ENCODE results near the gene FAM210A. TPM values are rescaled to one million over a fixed set of nuclear protein-coding genes. Genes with fewer than 3 reads are reported as not detected.

The FAM210A gene
- total and polyA plus RNA-seq, 2 experiments from 2014 or later = 17.2 to 17.9 TPM

DNA sequence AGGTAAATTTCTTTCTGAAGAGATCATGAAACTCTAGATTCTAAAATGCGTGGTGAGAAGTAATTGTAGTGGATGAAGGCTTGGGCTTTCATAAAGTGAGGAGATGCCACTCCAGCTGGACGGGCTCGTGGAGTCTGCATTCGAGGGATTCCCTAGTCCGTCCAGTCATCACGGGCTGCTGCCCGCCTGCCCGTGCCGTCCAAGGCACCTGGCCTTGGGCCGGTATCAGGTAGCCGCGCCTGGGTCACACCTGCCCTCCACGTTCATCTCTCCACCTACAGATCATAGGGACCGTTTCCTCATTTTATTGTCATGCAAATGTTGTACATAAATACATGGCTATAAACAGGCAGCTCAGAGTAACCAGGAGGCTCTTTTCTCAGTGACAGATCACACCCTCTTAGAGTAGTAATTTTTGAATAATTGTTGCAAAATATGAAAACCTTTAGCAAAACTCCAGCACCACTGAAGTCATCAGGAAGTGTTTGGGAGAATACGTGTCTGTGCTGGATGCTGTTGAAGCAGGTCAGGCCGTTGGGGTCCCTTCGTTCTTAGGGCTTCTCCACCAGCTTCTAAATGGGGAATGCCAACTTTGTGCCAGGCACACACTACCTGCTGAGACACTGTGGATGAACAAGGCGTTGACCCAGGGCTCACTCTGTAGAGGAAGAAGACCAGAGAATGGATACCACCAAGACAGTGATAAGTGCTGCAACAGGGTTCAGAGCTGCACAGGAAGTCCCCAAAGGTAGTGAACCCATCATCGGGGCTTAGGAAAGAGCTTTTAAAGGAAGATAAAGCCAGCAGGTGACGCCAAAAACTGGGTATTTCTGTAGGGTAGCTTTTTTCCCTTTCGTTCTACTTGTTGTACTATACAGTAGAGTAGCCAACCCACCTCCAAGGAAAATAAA, 112.5 kb downstream of the FAM210A start (continued):
- no peak for TF ChIP-seq REST (IDR thresholded peaks at IDR 0.05; ENCODE audit: unreplicated experiment)
- TF ChIP-seq, protein P1, sequence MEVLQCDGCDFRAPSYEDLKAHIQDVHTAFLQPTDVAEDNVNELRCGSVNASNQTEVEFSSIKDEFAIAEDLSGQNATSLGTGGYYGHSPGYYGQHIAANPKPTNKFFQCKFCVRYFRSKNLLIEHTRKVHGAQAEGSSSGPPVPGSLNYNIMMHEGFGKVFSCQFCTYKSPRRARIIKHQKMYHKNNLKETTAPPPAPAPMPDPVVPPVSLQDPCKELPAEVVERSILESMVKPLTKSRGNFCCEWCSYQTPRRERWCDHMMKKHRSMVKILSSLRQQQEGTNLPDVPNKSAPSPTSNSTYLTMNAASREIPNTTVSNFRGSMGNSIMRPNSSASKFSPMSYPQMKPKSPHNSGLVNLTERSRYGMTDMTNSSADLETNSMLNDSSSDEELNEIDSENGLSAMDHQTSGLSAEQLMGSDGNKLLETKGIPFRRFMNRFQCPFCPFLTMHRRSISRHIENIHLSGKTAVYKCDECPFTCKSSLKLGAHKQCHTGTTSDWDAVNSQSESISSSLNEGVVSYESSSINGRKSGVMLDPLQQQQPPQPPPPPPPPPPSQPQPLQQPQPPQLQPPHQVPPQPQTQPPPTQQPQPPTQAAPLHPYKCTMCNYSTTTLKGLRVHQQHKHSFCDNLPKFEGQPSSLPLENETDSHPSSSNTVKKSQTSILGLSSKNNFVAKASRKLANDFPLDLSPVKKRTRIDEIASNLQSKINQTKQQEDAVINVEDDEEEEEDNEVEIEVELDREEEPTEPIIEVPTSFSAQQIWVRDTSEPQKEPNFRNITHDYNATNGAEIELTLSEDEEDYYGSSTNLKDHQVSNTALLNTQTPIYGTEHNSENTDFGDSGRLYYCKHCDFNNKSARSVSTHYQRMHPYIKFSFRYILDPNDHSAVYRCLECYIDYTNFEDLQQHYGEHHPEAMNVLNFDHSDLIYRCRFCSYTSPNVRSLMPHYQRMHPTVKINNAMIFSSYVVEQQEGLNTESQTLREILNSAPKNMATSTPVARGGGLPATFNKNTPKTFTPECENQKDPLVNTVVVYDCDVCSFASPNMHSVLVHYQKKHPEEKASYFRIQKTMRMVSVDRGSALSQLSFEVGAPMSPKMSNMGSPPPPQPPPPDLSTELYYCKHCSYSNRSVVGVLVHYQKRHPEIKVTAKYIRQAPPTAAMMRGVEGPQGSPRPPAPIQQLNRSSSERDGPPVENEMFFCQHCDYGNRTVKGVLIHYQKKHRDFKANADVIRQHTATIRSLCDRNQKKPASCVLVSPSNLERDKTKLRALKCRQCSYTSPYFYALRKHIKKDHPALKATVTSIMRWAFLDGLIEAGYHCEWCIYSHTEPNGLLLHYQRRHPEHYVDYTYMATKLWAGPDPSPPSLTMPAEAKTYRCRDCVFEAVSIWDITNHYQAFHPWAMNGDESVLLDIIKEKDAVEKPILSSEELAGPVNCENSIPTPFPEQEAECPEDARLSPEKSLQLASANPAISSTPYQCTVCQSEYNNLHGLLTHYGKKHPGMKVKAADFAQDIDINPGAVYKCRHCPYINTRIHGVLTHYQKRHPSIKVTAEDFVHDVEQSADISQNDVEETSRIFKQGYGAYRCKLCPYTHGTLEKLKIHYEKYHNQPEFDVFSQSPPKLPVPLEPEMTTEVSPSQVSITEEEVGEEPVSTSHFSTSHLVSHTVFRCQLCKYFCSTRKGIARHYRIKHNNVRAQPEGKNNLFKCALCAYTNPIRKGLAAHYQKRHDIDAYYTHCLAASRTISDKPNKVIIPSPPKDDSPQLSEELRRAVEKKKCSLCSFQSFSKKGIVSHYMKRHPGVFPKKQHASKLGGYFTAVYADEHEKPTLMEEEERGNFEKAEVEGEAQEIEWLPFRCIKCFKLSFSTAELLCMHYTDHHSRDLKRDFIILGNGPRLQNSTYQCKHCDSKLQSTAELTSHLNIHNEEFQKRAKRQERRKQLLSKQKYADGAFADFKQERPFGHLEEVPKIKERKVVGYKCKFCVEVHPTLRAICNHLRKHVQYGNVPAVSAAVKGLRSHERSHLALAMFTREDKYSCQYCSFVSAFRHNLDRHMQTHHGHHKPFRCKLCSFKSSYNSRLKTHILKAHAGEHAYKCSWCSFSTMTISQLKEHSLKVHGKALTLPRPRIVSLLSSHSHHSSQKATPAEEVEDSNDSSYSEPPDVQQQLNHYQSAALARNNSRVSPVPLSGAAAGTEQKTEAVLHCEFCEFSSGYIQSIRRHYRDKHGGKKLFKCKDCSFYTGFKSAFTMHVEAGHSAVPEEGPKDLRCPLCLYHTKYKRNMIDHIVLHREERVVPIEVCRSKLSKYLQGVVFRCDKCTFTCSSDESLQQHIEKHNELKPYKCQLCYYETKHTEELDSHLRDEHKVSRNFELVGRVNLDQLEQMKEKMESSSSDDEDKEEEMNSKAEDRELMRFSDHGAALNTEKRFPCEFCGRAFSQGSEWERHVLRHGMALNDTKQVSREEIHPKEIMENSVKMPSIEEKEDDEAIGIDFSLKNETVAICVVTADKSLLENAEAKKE (CRISPR knock-in tag; IDR thresholded peaks at IDR 0.05) = no peak

Small RNAs within 50 kb of the gene (small RNA-seq; reads per million reads assigned to genes)
- gene AP001525.1 (ENCODE audit: low replicate concordance) (not detected), gene RN7SL362P (ENCODE audit: low replicate concordance) (not detected)

Other genes starting within 250 kb of the FAM210A start
- gene RNMT, start 115 bp upstream of the FAM210A start, total RNA-seq (2014; rRNA removed; shearing (Covaris generic)) = 40.7 and 42.7 TPM in 2 replicates
- 181 and 188 TPM in 2 replicates for gene RNMT, start 115 bp upstream of the FAM210A start, polyA plus RNA-seq (2016; fragmentation: Nextera tagmentation; extraction: Ambion mirVana)
- gene MC5R, start 97.6 kb upstream of the FAM210A start, total RNA-seq (2014; rRNA removed; shearing (Covaris generic)) = 0.54 TPM in 1 of 2 replicates, not detected in the other
- 0.11 and 0.21 TPM in 2 replicates for gene MC5R, start 97.6 kb upstream of the FAM210A start, polyA plus RNA-seq (2016; fragmentation: Nextera tagmentation; extraction: Ambion mirVana)
- not detected in 2 replicates for gene MC2R, start 189.0 kb upstream of the FAM210A start, total RNA-seq (2014; rRNA removed; shearing (Covaris generic))
- gene MC2R, start 189.0 kb upstream of the FAM210A start, polyA plus RNA-seq (2016; fragmentation: Nextera tagmentation; extraction: Ambion mirVana) = not detected in 2 replicates

Measured in GM23338 (cell line).